ENCODE measurements around the gene SH2D6. TPM values are rescaled to one million over a fixed set of nuclear protein-coding genes. Genes with fewer than 3 reads are reported as not detected.

SH2D6 gene
- not detected in 2 replicates for total RNA-seq

DNA sequence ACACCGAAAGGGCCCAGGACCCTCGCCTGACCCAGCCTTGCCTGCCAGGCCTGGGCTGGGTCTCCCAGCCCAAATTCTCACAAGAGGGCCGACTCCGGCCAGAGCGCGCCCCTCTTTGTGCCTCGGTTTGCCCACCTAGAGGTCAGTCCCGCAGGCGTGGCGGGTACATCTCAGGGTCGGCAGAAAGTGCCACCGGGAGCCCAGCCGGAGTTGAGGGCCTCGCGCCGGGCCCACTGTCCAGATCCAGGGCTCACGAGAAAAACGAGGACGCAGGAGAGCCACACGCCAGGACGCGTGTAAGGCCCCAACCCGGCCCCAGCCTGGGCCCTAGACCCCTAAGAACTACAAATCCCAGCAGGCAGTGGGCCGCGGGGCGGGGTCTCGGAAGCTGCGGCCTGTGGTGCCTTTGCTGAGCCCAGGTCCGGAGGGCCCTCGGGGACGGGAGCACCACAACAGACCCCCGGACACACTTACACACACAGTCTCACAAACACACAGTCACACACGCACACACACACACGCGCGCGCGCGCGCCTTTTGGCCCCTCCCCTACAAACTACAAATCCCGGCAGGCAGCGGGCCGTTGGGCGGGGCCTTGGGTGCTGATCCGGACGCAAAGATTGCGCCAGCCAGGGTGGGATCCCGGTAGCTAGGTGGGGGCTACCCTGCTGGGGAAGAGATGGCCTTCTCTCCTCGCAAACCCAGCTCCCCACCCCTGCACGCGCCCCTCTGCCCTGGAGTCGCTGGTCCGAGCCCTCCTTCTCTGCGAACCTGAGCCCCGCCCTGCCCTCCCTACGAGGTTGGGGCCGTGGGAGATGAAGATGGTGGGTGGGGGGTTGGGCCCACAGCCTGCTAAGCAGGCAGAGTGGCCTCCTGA lies at the start of gene SH2D6:
TSS of gene SH2D6 (plus strand) at position 583 of the 877 bp plus-strand sequence. CDS start 10,752 bp downstream, outside the sequence.

DNA sequence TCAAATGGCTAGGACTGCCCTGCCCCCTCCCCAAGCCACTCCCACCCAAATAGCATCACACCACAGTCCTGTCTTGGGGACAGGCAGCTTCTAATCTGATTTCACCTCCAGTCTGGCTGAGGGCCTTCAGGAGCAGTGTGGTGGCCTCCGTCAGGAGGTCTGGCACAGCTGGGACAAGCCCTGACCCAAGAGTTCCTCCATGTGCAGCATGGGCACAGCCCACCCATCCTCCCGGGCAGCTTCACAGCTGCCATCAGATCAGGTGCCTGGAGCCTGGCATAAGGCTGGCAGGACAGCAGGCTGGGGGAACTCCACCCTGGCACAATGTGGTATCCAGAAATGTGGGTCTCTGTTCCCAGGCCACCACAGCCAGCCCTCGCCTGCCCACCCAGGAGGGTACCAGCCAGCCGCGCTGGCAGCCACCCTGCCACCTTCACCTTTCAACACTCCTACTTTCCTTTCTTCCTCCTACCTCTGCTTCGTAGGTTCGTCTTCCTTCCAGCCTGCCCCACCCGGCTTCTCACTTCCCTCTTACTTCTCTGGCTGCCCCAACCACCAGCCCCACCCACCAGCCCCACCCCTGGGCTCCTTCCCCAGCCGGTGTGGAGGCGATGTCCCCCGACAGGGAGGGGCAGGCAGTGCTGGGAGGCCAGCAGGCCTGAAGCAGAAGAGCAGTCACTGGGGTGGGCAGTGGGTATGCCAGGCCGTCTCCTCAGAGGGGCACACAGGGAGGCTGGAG lies 8.5 kb upstream of the SH2D6 start, which contains the start of gene CAPG:
TSS of gene CAPG (minus strand) at position 522 of the 739 bp plus-strand sequence. CDS start 8,221 bp downstream, outside the sequence.

Other genes starting within 250 kb of the SH2D6 start
- 79.9 and 102 TPM in 2 replicates for gene TGOLN2, start 90.7 kb upstream of the SH2D6 start, total RNA-seq
- gene RETSAT, start 64.2 kb upstream of the SH2D6 start, total RNA-seq = 28.6 and 42.2 TPM in 2 replicates
- gene ELMOD3, start 63.9 kb upstream of the SH2D6 start, total RNA-seq = 4.8 and 7.2 TPM in 2 replicates
- gene CAPG, start 8.3 kb upstream of the SH2D6 start, total RNA-seq = 42.8 and 50.4 TPM in 2 replicates
- gene MAT2A, start 120.5 kb downstream of the SH2D6 start, total RNA-seq = 105 and 115 TPM in 2 replicates
- 49.0 and 62.2 TPM in 2 replicates for gene GGCX, start 142.8 kb downstream of the SH2D6 start, total RNA-seq
- 8.3 TPM in 1 of 2 replicates, not detected in the other for gene VAMP8, start 158.9 kb downstream of the SH2D6 start, total RNA-seq
- gene VAMP5, start 165.7 kb downstream of the SH2D6 start, total RNA-seq = 53.7 and 63.0 TPM in 2 replicates
- gene RNF181, start 177.0 kb downstream of the SH2D6 start, total RNA-seq = 148 and 182 TPM in 2 replicates
- 13.6 and 19.7 TPM in 2 replicates for gene TMEM150A, start 184.0 kb downstream of the SH2D6 start, total RNA-seq
- gene C2orf68, start 193.4 kb downstream of the SH2D6 start, total RNA-seq = 7.9 and 9.6 TPM in 2 replicates
- gene USP39, start 197.5 kb downstream of the SH2D6 start, total RNA-seq = 34.6 and 55.0 TPM in 2 replicates
- not detected in 2 replicates for gene SFTPB, start 249.5 kb downstream of the SH2D6 start, total RNA-seq

Measured in cardiac ventricle fibroblast (primary cell).